ENCODE results near the gene UCP1.
"Not testable (repeated sequence)": the region's sequence is repeated elsewhere in the genome, so short reads cannot be mapped to it uniquely, and the experiment has no call there.

UCP1 gene

DNA sequence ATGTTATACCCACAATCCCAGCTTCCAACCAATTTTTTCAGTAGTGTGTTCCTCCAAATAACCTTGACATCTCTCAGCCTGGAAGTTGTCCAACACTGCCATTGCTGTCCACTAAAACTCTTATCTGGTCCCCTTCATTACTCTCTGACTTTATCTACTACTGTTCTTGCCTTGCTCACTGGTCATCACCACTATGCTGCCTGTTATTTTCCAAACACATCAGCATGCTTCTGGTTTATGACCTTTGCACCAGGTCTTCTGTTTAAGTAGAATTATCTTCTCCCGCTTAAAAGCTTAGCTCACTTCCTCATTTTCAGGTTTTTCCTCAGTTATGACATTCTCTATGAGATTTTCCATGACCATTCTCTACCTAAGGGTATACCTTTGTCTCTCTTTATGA lies 39.3 kb downstream of the UCP1 start:
- no peak for DNase-seq

DNA sequence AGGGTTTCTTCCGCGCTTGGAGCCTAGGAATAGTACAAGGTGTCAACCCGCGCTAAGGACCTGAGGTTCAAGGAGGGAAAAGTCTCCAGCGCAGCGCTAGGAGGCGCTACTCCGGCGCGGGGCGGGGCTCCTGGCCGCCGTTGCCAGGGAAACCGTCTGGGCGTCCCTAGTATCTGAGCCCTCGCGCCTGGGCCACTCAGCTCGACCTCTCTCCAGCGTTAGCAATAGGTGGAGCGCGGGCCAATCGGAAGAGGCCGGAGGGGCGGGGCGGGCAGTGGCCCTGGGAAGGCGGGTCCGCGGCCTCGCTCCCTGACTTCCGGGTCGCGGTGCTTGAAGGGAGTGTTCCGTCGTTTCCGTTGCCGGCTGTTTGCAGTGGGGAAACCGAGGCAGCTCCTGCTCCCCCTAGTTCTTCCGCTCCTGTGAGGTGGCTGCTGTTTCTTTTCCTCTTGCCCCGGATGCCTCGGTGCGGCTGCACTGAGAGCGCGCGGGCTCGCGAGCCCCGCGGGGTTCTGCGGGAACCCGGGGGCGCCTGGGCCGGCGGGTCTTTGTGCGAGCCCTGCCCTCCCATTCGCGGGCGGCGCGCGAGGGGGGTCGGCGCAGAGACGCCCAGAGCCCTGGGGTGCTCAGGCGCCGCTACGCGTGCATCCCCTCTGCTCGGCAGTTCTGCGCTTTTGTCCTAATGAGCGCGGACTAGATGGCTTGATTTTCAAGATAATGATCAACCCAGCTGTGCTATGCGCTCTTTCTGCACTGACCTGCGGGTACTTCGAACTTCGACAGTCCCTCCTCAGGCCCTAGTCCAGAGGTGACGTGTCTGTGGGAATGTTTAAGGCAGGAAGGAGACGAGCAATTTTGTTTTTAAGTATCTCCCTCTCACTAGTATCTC lies 44.7 kb downstream of the UCP1 start, which contains the start of gene ELMOD2:
Gene ELMOD2, plus strand, starts transcription at position 312 of the 886 bp plus-strand sequence. CDS start 1,261 bp downstream, outside the sequence.
- peak; percentile 76 for DNase-seq

- DNase-seq = no peak
Measured at GRCh38 chr4:140523370-140523856, 45.3 kb downstream of the UCP1 start.

GRCh38 chr4:140515423-140515822 lies 53.3 kb downstream of the UCP1 start:
- DNase-seq = no peak

- DNase-seq = not testable (repeated sequence)
Measured at GRCh38 chr4:140513765-140514164, 55.0 kb downstream of the UCP1 start.
